Spleen (tissue), 10 donors: Measurements from ENCODE around the gene SERPINA1. TPM values are rescaled to one million over a fixed set of nuclear protein-coding genes. Genes with fewer than 3 reads are reported as not detected.

Source experiments
- polyA plus RNA-seq, 3 donors: library from polyadenylated mRNA; stranded (reverse); fragments of 200-250 nt; gene quantifications; one replicate each; pipeline ENCODE4 v1.2.1, GENCODE V29; 2013
- total RNA-seq, 7 donors: library from RNA; depleted of rRNA in 3 of 7; stranded (reverse); fragments of >200 nt in 3 of 7; fragmentation: NEBNext Ultra II Directional in 4 of 7; extraction: Animal tissue kit (Norgen Biotek cat#: 25700) in 4 of 7; gene quantifications; one replicate each; pipeline versions ENCODE4 v1.1.0 to v1.2.1, GENCODE V29; 2016 to 2021
- donor health status: healthy with polysubstance abuse.
- donor health status: DM: no; HTN: no; CAD: no; lungs with moderate emphysema.
- donor health status: DM: no; HTN: no; CAD: no.
- donor health status: Bipolar disorder and iron deficiency.
- donor health status: healthy.
- donor health status: DM: no; HTN: no; CAD: no.
- donor health status: DM: yes; HTN: yes; CAD: no.

SERPINA1 gene
- total and polyA plus RNA-seq, 10 donors, result 28.4 to 701 (median 203) TPM

Other genes starting within 250 kb of the SERPINA1 start
- gene PPP4R4, start 214.3 kb downstream of the SERPINA1 start, total RNA-seq, result under 1 TPM in 4 of 7 donors, not detected in 3; 0.09 to 0.94 (median 0.32) TPM
- under 1 TPM; 0.05 to 0.26 (median 0.06) TPM for gene PPP4R4, start 214.3 kb downstream of the SERPINA1 start, polyA plus RNA-seq
- not detected for gene SERPINA10, start 95.3 kb downstream of the SERPINA1 start, total RNA-seq
- gene SERPINA10, start 95.3 kb downstream of the SERPINA1 start, polyA plus RNA-seq, result not detected
- gene SERPINA6, start 65.3 kb downstream of the SERPINA1 start, total RNA-seq, result not detected
- not detected for gene SERPINA6, start 65.3 kb downstream of the SERPINA1 start, polyA plus RNA-seq
- not detected for gene SERPINA2, start 21.9 kb downstream of the SERPINA1 start, total RNA-seq
- gene SERPINA2, start 21.9 kb downstream of the SERPINA1 start, polyA plus RNA-seq, result not detected
- gene SERPINA11, start 64.2 kb upstream of the SERPINA1 start, total RNA-seq, result not detected
- not detected for gene SERPINA11, start 64.2 kb upstream of the SERPINA1 start, polyA plus RNA-seq
- not detected for gene SERPINA9, start 87.6 kb upstream of the SERPINA1 start, total RNA-seq
- 1 to 10 TPM in 1 of 3 donors, under 1 TPM in 2; 0.10 to 8.9 (median 0.65) TPM for gene SERPINA9, start 87.6 kb upstream of the SERPINA1 start, polyA plus RNA-seq
- not detected for gene SERPINA12, start 120.9 kb upstream of the SERPINA1 start, total RNA-seq
- gene SERPINA12, start 120.9 kb upstream of the SERPINA1 start, polyA plus RNA-seq, result not detected
- not detected for gene SERPINA4, start 172.8 kb upstream of the SERPINA1 start, total RNA-seq
- not detected for gene SERPINA4, start 172.8 kb upstream of the SERPINA1 start, polyA plus RNA-seq
- gene SERPINA5, start 192.8 kb upstream of the SERPINA1 start, total RNA-seq, result 100 to 1,000 TPM in 6 of 7 donors, 10 to 100 TPM in 1; 67.3 to 216 (median 169) TPM
- gene SERPINA5, start 192.8 kb upstream of the SERPINA1 start, polyA plus RNA-seq, result 10 to 100 TPM; 11.5 to 58.2 (median 41.4) TPM
- gene SERPINA3, start 223.8 kb upstream of the SERPINA1 start, total RNA-seq, result 10 to 100 TPM in 4 of 7 donors, 1 to 10 TPM in 3; 3.4 to 29.7 (median 10.1) TPM
- gene SERPINA3, start 223.8 kb upstream of the SERPINA1 start, polyA plus RNA-seq, result 10 to 100 TPM in 2 of 3 donors, 1 to 10 TPM in 1; 8.5 to 88.3 (median 10.3) TPM